Natural killer cell (primary cell): ENCODE data around the gene ERAS. TPM values are rescaled to one million over a fixed set of nuclear protein-coding genes. Genes with fewer than 3 reads are reported as not detected.

ENCODE experiments used
- ATAC-seq, 3 donors: fragments of 150-1000 bp in 2 of 3; fragments of 200-7000 bp in 1 of 3; cut with Tn5 transposase; 1 replicate in 1 of 3; 2 replicates in 2 of 3; pipeline ENCODE4 v1.10.0; 2021; ENCODE audit warnings: mild to moderate bottlenecking in 2 of 3, moderate library complexity in 2 of 3
- DNase-seq, 2 donors: peaks; one replicate each; pipeline versions ENCODE4 v3.0.0 to v3.0.0-alpha.2; 2013 to 2021; ENCODE audit warnings: mixed read lengths in 1 of 2
- H3K27ac ChIP-seq: one replicate; pipeline ENCODE4 v1.5.1; 2013; ENCODE audit warnings: mild to moderate bottlenecking, low read length
- H3K27me3 ChIP-seq: one replicate; pipeline ENCODE4 v1.6.1; 2013; ENCODE audit warnings: low read length; ENCODE audit not compliant: control insufficient read depth, insufficient read depth
- H3K36me3 ChIP-seq: one replicate; pipeline ENCODE4 v1.6.1; 2013; ENCODE audit warnings: low read length; ENCODE audit not compliant: control insufficient read depth, insufficient read depth
- H3K4me1 ChIP-seq: one replicate; pipeline ENCODE4 v1.6.1; 2013; ENCODE audit warnings: low read length; ENCODE audit not compliant: control insufficient read depth, insufficient read depth
- H3K4me3 ChIP-seq: one replicate; pipeline ENCODE4 v1.5.1; 2013; ENCODE audit warnings: low read length
- H3K9me3 ChIP-seq: one replicate; pipeline ENCODE4 v1.6.1; 2013; ENCODE audit warnings: low read length; ENCODE audit not compliant: control insufficient read depth, insufficient read depth
- H3K27ac Mint-ChIP-seq, 2 donors: one replicate each; pipeline ENCODE4 v1.8.0; 2022; ENCODE audit warnings: mild to moderate bottlenecking in 2 of 2, mixed read lengths in 2 of 2, moderate library complexity in 1 of 2
- H3K27me3 Mint-ChIP-seq, 2 donors: one replicate each; pipeline ENCODE4 v1.8.0; 2022; ENCODE audit warnings: low read depth in 2 of 2, mixed read lengths in 2 of 2
- H3K36me3 Mint-ChIP-seq: one replicate; pipeline ENCODE4 v1.8.0; 2022; ENCODE audit warnings: mixed read lengths
- H3K4me1 Mint-ChIP-seq, 2 donors: one replicate each; pipeline ENCODE4 v1.8.0; 2022; ENCODE audit warnings: mixed read lengths in 2 of 2
- H3K4me3 Mint-ChIP-seq: one replicate; pipeline ENCODE4 v1.8.0; 2022; ENCODE audit warnings: mild to moderate bottlenecking, moderate library complexity, mixed read lengths
- H3K9me3 Mint-ChIP-seq, 2 donors: one replicate each; pipeline ENCODE4 v1.8.0; 2022; ENCODE audit warnings: mixed read lengths in 2 of 2
- WGBS: methylation state at CpG from one replicate; pipeline ENCODE4 v1.1.7; 2013; ENCODE audit warnings: missing lambda C conversion rate; ENCODE audit not compliant: insufficient coverage; 5-methylcytosine and 5-hydroxymethylcytosine counted together
- intact Hi-C: fragments of 100-400 bp; cut with micrococcal nuclease; formaldehyde crosslinking; loops from one replicate; pipeline ENCODE4 v1.14.2; 2022
- total RNA-seq, 4 donors: library from RNA; stranded (reverse); fragments of 120-200 nt in 1 of 4; gene quantifications; one replicate each; pipeline versions ENCODE4 v1.2.3 to v1.2.4, GENCODE V29; 2013 to 2022
- TF ChIP-seq, protein P1 (sequence below): fragments of 200-600 bp; IDR thresholded peaks from one replicate; pipeline ENCODE4 v1.8.0; 2022; ENCODE audit warnings: antibody characterized with exemption

The ERAS gene
- total RNA-seq, 3 donors from 2014 or later (not counting 1 experiment from before 2014, with no cell fraction given): not detected

DNA sequence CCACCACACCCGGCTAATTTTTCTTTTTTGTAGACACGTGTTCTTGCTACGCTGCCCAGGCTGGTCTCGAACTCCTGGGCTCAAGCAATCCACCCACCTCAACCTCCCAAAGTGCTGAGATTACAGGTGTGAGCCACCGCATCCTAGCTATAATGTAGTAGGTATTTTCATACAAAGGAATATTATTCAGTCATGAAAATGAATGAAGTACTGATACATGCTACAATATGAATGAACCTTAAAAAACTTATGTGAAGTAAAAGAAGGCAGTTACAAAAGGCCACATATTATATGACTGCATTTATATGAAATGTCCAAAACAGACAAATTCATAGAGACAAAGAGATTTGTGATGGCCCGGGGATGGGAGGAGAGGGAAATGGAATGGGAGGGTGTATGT, 44.6 kb upstream of the ERAS start:
- no peak overlapping the region for H3K4me3 Mint-ChIP-seq
- no peaks in the 10 kb centered on the region for H3K9me3 Mint-ChIP-seq
- no peaks in the 10 kb centered on the region for H3K4me1 Mint-ChIP-seq
- ATAC-seq (no peak), DNase-seq (no peak)
- no peaks in the 10 kb centered on the region for H3K27me3 ChIP-seq
- TF ChIP-seq, protein P1, sequence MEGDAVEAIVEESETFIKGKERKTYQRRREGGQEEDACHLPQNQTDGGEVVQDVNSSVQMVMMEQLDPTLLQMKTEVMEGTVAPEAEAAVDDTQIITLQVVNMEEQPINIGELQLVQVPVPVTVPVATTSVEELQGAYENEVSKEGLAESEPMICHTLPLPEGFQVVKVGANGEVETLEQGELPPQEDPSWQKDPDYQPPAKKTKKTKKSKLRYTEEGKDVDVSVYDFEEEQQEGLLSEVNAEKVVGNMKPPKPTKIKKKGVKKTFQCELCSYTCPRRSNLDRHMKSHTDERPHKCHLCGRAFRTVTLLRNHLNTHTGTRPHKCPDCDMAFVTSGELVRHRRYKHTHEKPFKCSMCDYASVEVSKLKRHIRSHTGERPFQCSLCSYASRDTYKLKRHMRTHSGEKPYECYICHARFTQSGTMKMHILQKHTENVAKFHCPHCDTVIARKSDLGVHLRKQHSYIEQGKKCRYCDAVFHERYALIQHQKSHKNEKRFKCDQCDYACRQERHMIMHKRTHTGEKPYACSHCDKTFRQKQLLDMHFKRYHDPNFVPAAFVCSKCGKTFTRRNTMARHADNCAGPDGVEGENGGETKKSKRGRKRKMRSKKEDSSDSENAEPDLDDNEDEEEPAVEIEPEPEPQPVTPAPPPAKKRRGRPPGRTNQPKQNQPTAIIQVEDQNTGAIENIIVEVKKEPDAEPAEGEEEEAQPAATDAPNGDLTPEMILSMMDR: no peak
- no peaks in the 10 kb centered on the region for H3K36me3 ChIP-seq
- no peaks in the 10 kb centered on the region for H3K36me3 Mint-ChIP-seq
- H3K27me3 Mint-ChIP-seq: peaks cover 4 to 10% of the 10 kb centered on the region in 2 donors
- H3K4me3 ChIP-seq: no peak overlapping the region
- H3K27ac ChIP-seq: no peak overlapping the region
- no peak overlapping the region for H3K27ac Mint-ChIP-seq
- 100% methylated on average over 1 of the region's 6 CpGs for WGBS
- H3K9me3 ChIP-seq: no peaks in the 10 kb centered on the region
- no peaks in the 10 kb centered on the region for H3K4me1 ChIP-seq
- intact Hi-C loops: no loop called here

DNA sequence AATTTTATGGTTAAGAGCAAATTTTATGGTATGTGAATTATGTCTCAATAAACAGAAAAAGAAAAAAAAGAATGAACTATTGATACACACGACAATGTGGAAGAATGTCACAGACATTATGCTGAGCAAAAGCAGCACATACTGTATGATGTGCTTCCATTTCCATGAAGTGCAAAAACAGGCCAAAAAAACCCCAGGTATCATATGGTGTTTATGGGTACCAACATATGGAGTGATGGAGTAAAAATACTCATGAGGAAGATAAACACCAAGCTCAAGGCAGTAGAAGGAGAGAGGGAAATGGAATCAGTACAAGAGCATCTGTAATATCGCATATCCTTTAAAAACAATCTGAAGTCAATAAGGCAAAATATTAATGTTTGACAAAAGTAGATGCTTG, 44.1 kb upstream of the ERAS start:
- Histone ChIP-seq H3K4me3 (no peak overlapping the region), H3K27me3 (no peaks in the 10 kb centered on the region), H3K9me3 (no peaks in the 10 kb centered on the region), H3K4me1 (no peaks in the 10 kb centered on the region), H3K36me3 (no peaks in the 10 kb centered on the region), H3K27ac (no peak overlapping the region)
- WGBS: 83% methylated on average over 1 of the region's 2 CpGs
- no peaks in the 10 kb centered on the region for H3K4me1 Mint-ChIP-seq
- DNase-seq (no peak), ATAC-seq (no peak)
- TF ChIP-seq, protein P1: no peak
- H3K9me3 Mint-ChIP-seq: no peaks in the 10 kb centered on the region
- H3K27ac Mint-ChIP-seq: no peak overlapping the region
- intact Hi-C loops: no loop called here
- H3K27me3 Mint-ChIP-seq: peaks cover 3 to 5% of the 10 kb centered on the region in 2 donors
- H3K36me3 Mint-ChIP-seq: no peaks in the 10 kb centered on the region
- H3K4me3 Mint-ChIP-seq: no peak overlapping the region

DNA sequence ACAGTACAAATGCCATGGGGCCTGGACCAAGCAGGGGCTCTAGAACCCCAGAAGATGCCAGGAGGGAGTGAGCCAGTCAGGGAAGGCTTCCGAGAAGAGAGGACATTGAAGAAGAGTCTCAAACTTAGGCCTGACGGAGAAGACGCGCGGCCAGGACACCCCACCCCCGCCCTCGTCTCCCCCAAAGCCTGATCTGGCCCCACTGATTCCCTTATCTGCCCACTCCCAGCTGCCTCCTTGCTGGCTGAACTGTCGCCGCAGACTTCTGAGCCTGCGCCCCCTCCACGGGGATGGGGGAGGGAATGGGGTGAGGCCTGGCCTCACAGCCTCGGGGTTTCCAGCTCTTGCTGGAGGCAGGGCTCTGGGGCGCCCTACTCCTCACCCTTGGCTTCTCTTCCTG, 43.5 kb upstream of the ERAS start:
- Mint-ChIP-seq H3K4me1 (no peaks in the 10 kb centered on the region), H3K27ac (no peak overlapping the region), H3K27me3 (peaks cover 0 to 6% of the 10 kb centered on the region in 2 donors), H3K9me3 (no peaks in the 10 kb centered on the region), H3K36me3 (no peaks in the 10 kb centered on the region), H3K4me3 (no peak overlapping the region)
- Histone ChIP-seq H3K27me3 (no peaks in the 10 kb centered on the region), H3K36me3 (no peaks in the 10 kb centered on the region), H3K4me3 (no peak overlapping the region), H3K27ac (no peak overlapping the region), H3K4me1 (no peaks in the 10 kb centered on the region), H3K9me3 (no peaks in the 10 kb centered on the region)
- ATAC-seq (no peak), DNase-seq (no peak)
- TF ChIP-seq, protein P1: no peak
- WGBS: 92% methylated on average over 9 of the region's 13 CpGs
- intact Hi-C loops: no loop called here

DNA sequence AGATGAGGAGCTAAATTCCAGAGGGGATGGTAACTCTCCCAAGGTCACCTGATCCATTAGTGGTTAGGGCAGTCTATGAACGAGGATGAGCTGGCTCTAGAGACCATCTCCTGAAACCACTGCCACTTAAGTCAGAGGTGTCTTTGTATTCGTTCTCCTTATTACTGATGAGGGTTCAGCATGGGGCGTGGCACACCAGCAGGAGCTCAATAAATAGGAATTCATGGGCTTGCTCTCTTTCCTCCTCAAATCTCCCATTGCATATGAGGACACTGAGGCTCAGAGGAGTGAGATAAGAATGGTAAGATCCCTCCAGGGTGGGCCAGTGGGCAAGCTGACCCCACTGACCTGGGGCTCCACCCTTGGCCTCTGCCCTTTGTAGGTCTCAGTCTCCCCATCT, 41.6 kb upstream of the ERAS start:
- Histone ChIP-seq H3K36me3 (no peaks in the 10 kb centered on the region), H3K4me3 (no peak overlapping the region), H3K27me3 (no peaks in the 10 kb centered on the region), H3K4me1 (peaks cover 4% of the 10 kb centered on the region), H3K9me3 (no peaks in the 10 kb centered on the region), H3K27ac (no peak overlapping the region)
- intact Hi-C loops: no loop called here
- Mint-ChIP-seq H3K4me3 (no peak overlapping the region), H3K9me3 (no peaks in the 10 kb centered on the region), H3K27me3 (peaks cover 0 to 9% of the 10 kb centered on the region in 2 donors), H3K27ac (no peak overlapping the region), H3K4me1 (peaks cover 0 to 18% of the 10 kb centered on the region in 2 donors), H3K36me3 (no peaks in the 10 kb centered on the region)
- no peak for DNase-seq
- TF ChIP-seq, protein P1: no peak
- WGBS: 89% methylated on average over 2 of the region's 3 CpGs
- ATAC-seq: no peak
